DND-41 (cell line): ENCODE data around the gene POLR2M.

ENCODE experiments used
- ATAC-seq: fragments of 200-7000 bp; cut with Tn5 transposase; 3 replicates; pipeline ENCODE4 v1.9.1; 2021; ENCODE audit warnings: low read depth; ENCODE audit not compliant: insufficient read depth
- DNase-seq: peaks from one replicate; pipeline ENCODE4 v3.0.0-alpha.2; 2020
- H2AFZ ChIP-seq: 2 replicates; pipeline ENCODE4 v1.6.0; 2012; ENCODE audit warnings: low read depth, low read length
- H3K27ac ChIP-seq: 2 replicates; pipeline ENCODE4 v1.5.1; 2012; ENCODE audit warnings: low read length, inconsistent platforms
- H3K27me3 ChIP-seq: fragments of 200-600 bp; sonication (generic); 2 replicates; pipeline ENCODE4 v1.6.0; 2012; ENCODE audit warnings: low read length, mild to moderate bottlenecking, inconsistent platforms; ENCODE audit not compliant: insufficient read depth, poor library complexity
- H3K36me3 ChIP-seq: 2 replicates; pipeline ENCODE4 v1.5.1; 2012; ENCODE audit warnings: low read length, inconsistent platforms; ENCODE audit not compliant: insufficient read depth
- H3K4me1 ChIP-seq: 2 replicates; pipeline ENCODE4 v1.5.1; 2012; ENCODE audit warnings: mild to moderate bottlenecking, low read length; ENCODE audit not compliant: insufficient read depth
- H3K4me2 ChIP-seq: 2 replicates; pipeline ENCODE4 v1.6.0; 2012; ENCODE audit warnings: mild to moderate bottlenecking, moderate library complexity, low read length, inconsistent platforms; ENCODE audit not compliant: insufficient read depth
- H3K4me3 ChIP-seq, 2 experiments: fragments of 200-600 bp in 1 of 2; shearing (Covaris generic) in 1 of 2; 2 replicates each; pipeline ENCODE4 v1.5.1; 2012 to 2016; ENCODE audit warnings: inconsistent platforms in 2 of 2, low read length in 2 of 2, mild to moderate bottlenecking in 2 of 2, low read depth in 1 of 2, moderate library complexity in 1 of 2
- H3K79me2 ChIP-seq: 2 replicates; pipeline ENCODE4 v1.6.0; 2012; ENCODE audit warnings: low read length, inconsistent platforms; ENCODE audit not compliant: insufficient read depth
- H3K9ac ChIP-seq: 2 replicates; pipeline ENCODE4 v1.6.0; 2012; ENCODE audit warnings: low read depth, mild to moderate bottlenecking, inconsistent platforms, low read length, moderate library complexity
- H3K9me3 ChIP-seq: 2 replicates; pipeline ENCODE4 v1.5.1; 2012; ENCODE audit warnings: low read length, moderate library complexity, mild to moderate bottlenecking, inconsistent platforms; ENCODE audit not compliant: insufficient read depth, severe bottlenecking
- H4K20me1 ChIP-seq: 2 replicates; pipeline ENCODE4 v1.6.0; 2012; ENCODE audit warnings: low read length; ENCODE audit not compliant: insufficient read depth
- CTCF ChIP-seq: IDR thresholded peaks from 2 replicates; pipeline ENCODE4 v1.5.1; 2012; ENCODE audit warnings: borderline replicate concordance, low read length, moderate library complexity, mild to moderate bottlenecking; ENCODE audit not compliant: poor library complexity, severe bottlenecking; ENCODE audit errors: extremely low read depth
- EZH2 ChIP-seq: IDR thresholded peaks from 3 replicates; pipeline ENCODE4 v1.6.1; 2012; ENCODE audit warnings: borderline replicate concordance, low read depth, mild to moderate bottlenecking, moderate library complexity, low read length, inconsistent platforms; ENCODE audit not compliant: severe bottlenecking

Gene POLR2M

GRCh38 chr15:57691082-57691481 is 15.4 kb upstream of the POLR2M start:
- Histone ChIP-seq H4K20me1 (no peaks in the 10 kb centered on the region), H3K27me3 (peaks cover 9% of the 10 kb centered on the region), H3K27ac (no peak overlapping the region), H3K4me3 (no peak overlapping the region), H3K9ac (no peak overlapping the region), H2AFZ (no peak overlapping the region), H3K4me2 (no peak overlapping the region), H3K9me3 (no peaks in the 10 kb centered on the region), H3K36me3 (no peaks in the 10 kb centered on the region), H3K79me2 (no peaks in the 10 kb centered on the region), H3K4me1 (no peaks in the 10 kb centered on the region)
- TF ChIP-seq EZH2 (no peak), CTCF (no peak)
- ATAC-seq: no peak
- no peak for DNase-seq

- Histone ChIP-seq H3K79me2 (no peaks in the 10 kb centered on the region), H3K4me1 (no peaks in the 10 kb centered on the region), H2AFZ (no peak overlapping the region), H3K36me3 (no peaks in the 10 kb centered on the region), H3K4me2 (no peak overlapping the region), H4K20me1 (no peaks in the 10 kb centered on the region), H3K4me3 (no peak overlapping the region), H3K9ac (no peak overlapping the region), H3K27ac (no peak overlapping the region), H3K27me3 (peaks cover 9% of the 10 kb centered on the region), H3K9me3 (no peaks in the 10 kb centered on the region)
- TF ChIP-seq CTCF (no peak), EZH2 (no peak)
- no peak for ATAC-seq
- no peak for DNase-seq
These were observed 13.8 kb upstream of the POLR2M start for GRCh38 chr15:57692709-57693108.

- H2AFZ ChIP-seq: no peak overlapping the region
- H3K4me2 ChIP-seq: no peak overlapping the region
- no peaks in the 10 kb centered on the region for H3K9me3 ChIP-seq
- H3K27me3 ChIP-seq: peaks cover 9% of the 10 kb centered on the region
- H3K4me1 ChIP-seq: no peaks in the 10 kb centered on the region
- DNase-seq (no peak), ATAC-seq (no peak)
- no peak overlapping the region for H3K27ac ChIP-seq
- no peak overlapping the region for H3K9ac ChIP-seq
- no peak overlapping the region for H3K4me3 ChIP-seq
- TF ChIP-seq CTCF: no peak
- no peak for TF ChIP-seq EZH2
- H3K36me3 ChIP-seq: no peaks in the 10 kb centered on the region
- H4K20me1 ChIP-seq: no peaks in the 10 kb centered on the region
- no peaks in the 10 kb centered on the region for H3K79me2 ChIP-seq
These were observed 12.2 kb upstream of the POLR2M start for GRCh38 chr15:57694279-57694678.

- Histone ChIP-seq H2AFZ (no peak overlapping the region), H3K36me3 (no peaks in the 10 kb centered on the region), H3K4me2 (no peak overlapping the region), H3K27me3 (peaks cover 12% of the 10 kb centered on the region), H3K4me3 (no peak overlapping the region), H3K79me2 (no peaks in the 10 kb centered on the region), H3K27ac (no peak overlapping the region), H3K4me1 (no peaks in the 10 kb centered on the region), H3K9ac (no peak overlapping the region), H4K20me1 (no peaks in the 10 kb centered on the region), H3K9me3 (no peaks in the 10 kb centered on the region)
- DNase-seq (no peak), ATAC-seq (no peak)
- no peak for TF ChIP-seq EZH2
- no peak for TF ChIP-seq CTCF
These were observed 10.4 kb upstream of the POLR2M start for GRCh38 chr15:57696146-57696545.
